HUES48 (cell line): ENCODE data around the gene ASIC1.

ENCODE experiments used
- H3K27ac ChIP-seq: one replicate; pipeline ENCODE4 v1.7.0; 2013; ENCODE audit warnings: low read depth, low read length, inconsistent platforms
- H3K27me3 ChIP-seq: 2 replicates; pipeline ENCODE4 v1.6.1; 2013; ENCODE audit warnings: mild to moderate bottlenecking, low read length; ENCODE audit not compliant: control insufficient read depth, insufficient read depth
- H3K36me3 ChIP-seq: 2 replicates; pipeline ENCODE4 v1.6.1; 2013; ENCODE audit warnings: low read length; ENCODE audit not compliant: control insufficient read depth, insufficient read depth
- H3K4me1 ChIP-seq: 2 replicates; pipeline ENCODE4 v1.6.1; 2013; ENCODE audit warnings: mild to moderate bottlenecking, low read length; ENCODE audit not compliant: control insufficient read depth, insufficient read depth
- H3K4me3 ChIP-seq: 2 replicates; pipeline ENCODE4 v1.5.1; 2013; ENCODE audit warnings: mild to moderate bottlenecking, low read depth, low read length
- H3K9ac ChIP-seq: 2 replicates; pipeline ENCODE4 v1.6.1; 2013; ENCODE audit warnings: mild to moderate bottlenecking, low read depth, low read length, moderate library complexity
- H3K9me3 ChIP-seq: 2 replicates; pipeline ENCODE4 v1.6.1; 2013; ENCODE audit warnings: low read length; ENCODE audit not compliant: control insufficient read depth, insufficient read depth

The ASIC1 gene

GRCh38 chr12:50052544-50052943 lies 4.9 kb upstream of the ASIC1 start:
- H3K4me3 ChIP-seq: no peak overlapping the region
- peaks cover 93% of the 10 kb centered on the region for H3K27me3 ChIP-seq
- H3K4me1 ChIP-seq: peaks cover 21% of the 10 kb centered on the region
- no peaks in the 10 kb centered on the region for H3K36me3 ChIP-seq
- no peak overlapping the region for H3K9ac ChIP-seq
- no peaks in the 10 kb centered on the region for H3K9me3 ChIP-seq
- H3K27ac ChIP-seq: no peak overlapping the region

- Histone ChIP-seq H3K27ac (no peak overlapping the region), H3K36me3 (no peaks in the 10 kb centered on the region), H3K9ac (no peak overlapping the region), H3K9me3 (no peaks in the 10 kb centered on the region), H3K27me3 (peaks cover 93% of the 10 kb centered on the region), H3K4me3 (no peak overlapping the region), H3K4me1 (peaks cover 21% of the 10 kb centered on the region)
Measured at GRCh38 chr12:50052964-50053363, 4.4 kb upstream of the ASIC1 start.

- Histone ChIP-seq H3K4me3 (no peak overlapping the region), H3K27ac (no peak overlapping the region), H3K27me3 (peaks cover 93% of the 10 kb centered on the region), H3K9ac (no peak overlapping the region), H3K36me3 (no peaks in the 10 kb centered on the region), H3K4me1 (peaks cover 21% of the 10 kb centered on the region), H3K9me3 (no peaks in the 10 kb centered on the region)
Measured at GRCh38 chr12:50053583-50053982, 3.8 kb upstream of the ASIC1 start.

GRCh38 chr12:50055831-50056638 lies 1.4 kb upstream of the ASIC1 start:
- Histone ChIP-seq H3K4me3 (peak overlapping the region; percentile 79), H3K9ac (no peak overlapping the region), H3K4me1 (peaks cover 15% of the 10 kb centered on the region; the same call in 1 of the 2 replicates), H3K27ac (no peak overlapping the region), H3K36me3 (no peaks in the 10 kb centered on the region), H3K27me3 (peaks cover 98% of the 10 kb centered on the region), H3K9me3 (no peaks in the 10 kb centered on the region)

GRCh38 chr12:50056639-50056976 lies 788 bp upstream of the ASIC1 start:
- Histone ChIP-seq H3K36me3 (no peaks in the 10 kb centered on the region), H3K4me3 (peak overlapping the region; percentile 79), H3K9me3 (no peaks in the 10 kb centered on the region), H3K27me3 (peaks cover 98% of the 10 kb centered on the region), H3K4me1 (peaks cover 11% of the 10 kb centered on the region; the same call in 1 of the 2 replicates), H3K27ac (no peak overlapping the region), H3K9ac (no peak overlapping the region)

GRCh38 chr12:50057896-50058670 lies 687 bp downstream of the ASIC1 start:
- H3K4me1 ChIP-seq: peaks cover 10% of the 10 kb centered on the region; the same call in 1 of the 2 replicates
- no peaks in the 10 kb centered on the region for H3K36me3 ChIP-seq
- H3K9ac ChIP-seq: no peak overlapping the region
- H3K27ac ChIP-seq: no peak overlapping the region
- H3K27me3 ChIP-seq: peaks cover 91% of the 10 kb centered on the region
- no peaks in the 10 kb centered on the region for H3K9me3 ChIP-seq
- peak overlapping the region; percentile 79; the same call in 1 of the 2 replicates for H3K4me3 ChIP-seq

- Histone ChIP-seq H3K9ac (no peak overlapping the region), H3K27ac (no peak overlapping the region), H3K36me3 (no peaks in the 10 kb centered on the region), H3K4me1 (peaks cover 10% of the 10 kb centered on the region; the same call in 1 of the 2 replicates), H3K9me3 (no peaks in the 10 kb centered on the region), H3K4me3 (no peak overlapping the region), H3K27me3 (peaks cover 83% of the 10 kb centered on the region)
Measured at GRCh38 chr12:50058743-50059312, 1.4 kb downstream of the ASIC1 start.

- Histone ChIP-seq H3K4me1 (peaks cover 10% of the 10 kb centered on the region; the same call in 1 of the 2 replicates), H3K27me3 (peaks cover 77% of the 10 kb centered on the region), H3K9me3 (no peaks in the 10 kb centered on the region), H3K36me3 (no peaks in the 10 kb centered on the region), H3K4me3 (no peak overlapping the region), H3K27ac (no peak overlapping the region), H3K9ac (no peak overlapping the region)
Measured at GRCh38 chr12:50059440-50060119, 2.2 kb downstream of the ASIC1 start.

- H3K27me3 ChIP-seq: peaks cover 72% of the 10 kb centered on the region
- no peaks in the 10 kb centered on the region for H3K9me3 ChIP-seq
- no peaks in the 10 kb centered on the region for H3K36me3 ChIP-seq
- no peak overlapping the region for H3K9ac ChIP-seq
- H3K27ac ChIP-seq: no peak overlapping the region
- H3K4me1 ChIP-seq: peaks cover 10% of the 10 kb centered on the region; the same call in 1 of the 2 replicates
- H3K4me3 ChIP-seq: no peak overlapping the region
Measured at GRCh38 chr12:50060120-50060468, 2.7 kb downstream of the ASIC1 start.

GRCh38 chr12:50061171-50061570 lies 3.8 kb downstream of the ASIC1 start:
- peaks cover 12% of the 10 kb centered on the region; the same call in 1 of the 2 replicates for H3K4me1 ChIP-seq
- H3K27me3 ChIP-seq: peaks cover 61% of the 10 kb centered on the region
- no peak overlapping the region for H3K27ac ChIP-seq
- H3K36me3 ChIP-seq: no peaks in the 10 kb centered on the region
- no peaks in the 10 kb centered on the region for H3K9me3 ChIP-seq
- H3K4me3 ChIP-seq: no peak overlapping the region
- no peak overlapping the region for H3K9ac ChIP-seq
